ENCODE results near the gene M1AP. TPM values are rescaled to one million over a fixed set of nuclear protein-coding genes. Genes with fewer than 3 reads are reported as not detected.
A peak's percentile ranks its signal among the peaks of the same experiment; 100 is the strongest.

Gene M1AP
- total RNA-seq, 4 donors from 2014 or later, result 0.81 to 2.6 (median 1.8) TPM

- H3K9me3 ChIP-seq, result no peaks in the 10 kb centered on the region
- intact Hi-C loops (cut with DNase I), result loop anchor here (2.0 to 10.0 kb wide), 2 partner anchors 64 to 104 kb away; partner anchors contain the start of genes AUP1, DQX1 and HTRA2
- H3K27me3 ChIP-seq, result no peaks in the 10 kb centered on the region
- peaks cover 0 to 4% of the 10 kb centered on the region in 2 donors for H3K4me1 ChIP-seq
- 76 to 77% methylated on average over 2 of the region's 2 CpGs for WGBS, 2 donors
- H3K4me3 ChIP-seq (replicated peaks in 1 of 3), result no peak overlapping the region
- TF ChIP-seq CTCF (IDR thresholded peaks at IDR 0.05) (no peak), POLR2A (IDR thresholded peaks at IDR 0.05) (no peak)
- no peaks in the 10 kb centered on the region for H3K36me3 ChIP-seq
- no peak for DNase-seq
- no peak overlapping the region for H3K27ac ChIP-seq
These were observed 59.5 kb downstream of the M1AP start for GRCh38 chr2:74588664-74589063.

GRCh38 chr2:74587664-74588277, 60.4 kb downstream of the M1AP start:
- Histone ChIP-seq H3K27ac (no peak overlapping the region), H3K4me3 (replicated peaks in 1 of 3) (no peak overlapping the region), H3K4me1 (peaks cover 0 to 4% of the 10 kb centered on the region in 2 donors), H3K9me3 (no peaks in the 10 kb centered on the region), H3K36me3 (no peaks in the 10 kb centered on the region), H3K27me3 (no peaks in the 10 kb centered on the region)
- TF ChIP-seq POLR2A (IDR thresholded peaks at IDR 0.05) (no peak), CTCF (IDR thresholded peaks at IDR 0.05) (peak; percentile 39 to 75 (median 66))
- intact Hi-C loops (cut with DNase I), result loop anchor here (2.0 to 10.0 kb wide), 2 partner anchors 63 to 103 kb away; partner anchors contain the start of genes AUP1, DQX1 and HTRA2
- WGBS, 2 donors, result 20 to 24% methylated on average over 6 of the region's 6 CpGs
- DNase-seq, result peak; percentile 66 to 70

- H3K9me3 ChIP-seq, result no peaks in the 10 kb centered on the region
- no peaks in the 10 kb centered on the region for H3K36me3 ChIP-seq
- no peak overlapping the region for H3K27ac ChIP-seq
- no peaks in the 10 kb centered on the region for H3K27me3 ChIP-seq
- TF ChIP-seq POLR2A (IDR thresholded peaks at IDR 0.05) (no peak), CTCF (IDR thresholded peaks at IDR 0.05) (no peak)
- intact Hi-C loops (cut with DNase I), result loop anchor here (10.0 kb wide), 1 partner anchor 61 kb away; the partner anchor contains the start of genes AUP1, DQX1 and HTRA2
- no peak overlapping the region for H3K4me3 ChIP-seq (replicated peaks in 1 of 3)
- peaks cover 0 to 4% of the 10 kb centered on the region in 2 donors for H3K4me1 ChIP-seq
- 32 to 45% methylated on average over 4 of the region's 4 CpGs for WGBS, 2 donors
- peak; percentile 40 to 54 for DNase-seq
These were observed 62.5 kb downstream of the M1AP start for GRCh38 chr2:74585406-74586185.

- Histone ChIP-seq H3K27ac (no peak overlapping the region), H3K9me3 (no peaks in the 10 kb centered on the region), H3K4me1 (peaks cover 0 to 4% of the 10 kb centered on the region in 2 donors), H3K4me3 (replicated peaks in 1 of 3) (no peak overlapping the region), H3K36me3 (no peaks in the 10 kb centered on the region), H3K27me3 (no peaks in the 10 kb centered on the region)
- no peak for DNase-seq
- 69 to 88% methylated on average over 2 of the region's 2 CpGs for WGBS, 2 donors
- intact Hi-C loops (cut with DNase I), result loop anchor here (10.0 kb wide), 1 partner anchor 59 kb away; the partner anchor contains the start of genes AUP1, DQX1 and HTRA2
- TF ChIP-seq CTCF (IDR thresholded peaks at IDR 0.05) (no peak), POLR2A (IDR thresholded peaks at IDR 0.05) (no peak)
These were observed 64.0 kb downstream of the M1AP start for GRCh38 chr2:74584088-74584645.

Data from thyroid gland (tissue), 4 donors.